ENCODE results near the gene PRKAG2.

PRKAG2 gene

DNA sequence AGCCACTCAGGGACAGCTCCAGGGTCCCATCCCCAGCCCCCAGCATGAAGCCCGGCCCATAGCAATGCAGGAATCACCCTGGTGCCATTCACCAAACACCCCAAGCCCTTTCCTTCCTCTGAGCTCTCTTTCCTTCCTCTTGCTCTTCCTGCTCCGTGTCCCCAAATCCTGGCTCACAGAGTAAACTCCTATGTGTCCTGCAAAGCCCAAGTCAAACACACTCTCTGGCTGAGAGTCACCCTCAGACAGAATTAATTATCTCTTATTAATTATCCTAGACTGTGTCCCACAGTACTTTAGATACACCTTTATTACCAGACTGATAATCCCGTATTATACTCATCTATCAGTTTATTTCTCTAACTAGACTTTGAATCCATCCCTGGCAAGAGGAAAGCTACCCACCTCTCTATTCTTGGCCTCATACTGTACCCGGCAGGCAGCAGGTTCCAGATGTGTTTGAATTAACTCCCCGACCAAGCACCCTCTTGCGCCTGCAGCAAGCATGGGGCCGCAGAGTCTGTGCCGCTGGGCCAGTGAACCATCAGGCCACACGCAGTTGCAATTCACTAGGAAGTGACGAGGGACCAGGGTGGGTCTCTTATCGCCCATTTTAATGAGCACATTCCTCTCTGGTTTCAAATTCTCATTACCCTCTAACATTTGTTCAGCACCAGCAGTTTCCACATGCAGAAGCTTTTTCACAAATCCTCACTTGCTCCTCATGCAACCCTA is 86.7 kb downstream of the PRKAG2 start:
- Histone ChIP-seq H3K4me3 (IDR thresholded peaks at IDR 0.05; ENCODE audit: insufficient read depth, low read depth, low read length) (no peak overlapping the region), H3K4me2 (no peak overlapping the region), H3K27ac (no peak overlapping the region), H3K4me1 (ENCODE audit: low read depth, poor library complexity, severe bottlenecking) (no peaks in the 10 kb centered on the region), H3K79me2 (ENCODE audit: insufficient read depth, low read depth) (no peaks in the 10 kb centered on the region), H2AFZ (ENCODE audit: low read depth) (no peak overlapping the region), H4K20me1 (ENCODE audit: insufficient read depth) (no peaks in the 10 kb centered on the region), H3K9ac (no peak overlapping the region), H3K36me3 (ENCODE audit: insufficient read depth) (no peaks in the 10 kb centered on the region), H3K27me3 (ENCODE audit: insufficient read depth, low read depth) (no peaks in the 10 kb centered on the region)
- TF ChIP-seq, protein P1, sequence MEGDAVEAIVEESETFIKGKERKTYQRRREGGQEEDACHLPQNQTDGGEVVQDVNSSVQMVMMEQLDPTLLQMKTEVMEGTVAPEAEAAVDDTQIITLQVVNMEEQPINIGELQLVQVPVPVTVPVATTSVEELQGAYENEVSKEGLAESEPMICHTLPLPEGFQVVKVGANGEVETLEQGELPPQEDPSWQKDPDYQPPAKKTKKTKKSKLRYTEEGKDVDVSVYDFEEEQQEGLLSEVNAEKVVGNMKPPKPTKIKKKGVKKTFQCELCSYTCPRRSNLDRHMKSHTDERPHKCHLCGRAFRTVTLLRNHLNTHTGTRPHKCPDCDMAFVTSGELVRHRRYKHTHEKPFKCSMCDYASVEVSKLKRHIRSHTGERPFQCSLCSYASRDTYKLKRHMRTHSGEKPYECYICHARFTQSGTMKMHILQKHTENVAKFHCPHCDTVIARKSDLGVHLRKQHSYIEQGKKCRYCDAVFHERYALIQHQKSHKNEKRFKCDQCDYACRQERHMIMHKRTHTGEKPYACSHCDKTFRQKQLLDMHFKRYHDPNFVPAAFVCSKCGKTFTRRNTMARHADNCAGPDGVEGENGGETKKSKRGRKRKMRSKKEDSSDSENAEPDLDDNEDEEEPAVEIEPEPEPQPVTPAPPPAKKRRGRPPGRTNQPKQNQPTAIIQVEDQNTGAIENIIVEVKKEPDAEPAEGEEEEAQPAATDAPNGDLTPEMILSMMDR (conservative IDR thresholded peaks at IDR 0.05; ENCODE audit: low read depth, low read length) = no peak

DNA sequence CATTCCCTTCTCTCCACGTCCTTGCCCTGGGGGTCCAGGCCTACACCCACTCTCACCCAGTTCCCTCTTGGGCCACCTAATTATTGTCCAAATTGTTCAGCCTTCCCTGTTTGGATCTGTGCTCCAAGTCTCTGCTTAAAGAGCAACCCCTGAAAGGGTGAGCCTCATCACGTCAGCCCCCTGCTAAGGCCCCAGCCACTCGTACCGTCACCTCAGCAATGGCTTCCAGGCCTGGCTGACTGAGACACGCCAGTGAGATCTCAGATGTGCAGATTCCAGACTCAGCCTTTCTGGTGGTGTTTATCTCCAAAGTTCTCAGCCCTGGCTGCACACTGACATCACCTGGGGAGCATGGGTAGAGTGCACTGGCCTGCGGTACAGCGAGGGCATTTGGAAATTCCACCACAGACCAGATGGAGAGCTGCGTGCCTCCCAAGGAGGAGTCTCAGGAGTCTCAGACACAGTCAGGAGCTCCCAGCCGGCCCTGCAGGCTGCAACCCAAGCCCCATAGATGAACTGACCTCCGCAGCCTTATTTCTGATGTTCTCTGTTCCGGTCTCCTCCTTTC is 87.5 kb downstream of the PRKAG2 start:
- Histone ChIP-seq H3K4me2 (no peak overlapping the region), H3K36me3 (ENCODE audit: insufficient read depth) (no peaks in the 10 kb centered on the region), H3K27ac (no peak overlapping the region), H4K20me1 (ENCODE audit: insufficient read depth) (no peaks in the 10 kb centered on the region), H3K79me2 (ENCODE audit: insufficient read depth, low read depth) (no peaks in the 10 kb centered on the region), H3K27me3 (ENCODE audit: insufficient read depth, low read depth) (no peaks in the 10 kb centered on the region), H2AFZ (ENCODE audit: low read depth) (no peak overlapping the region), H3K9ac (no peak overlapping the region), H3K4me1 (ENCODE audit: low read depth, poor library complexity, severe bottlenecking) (no peaks in the 10 kb centered on the region), H3K4me3 (IDR thresholded peaks at IDR 0.05; ENCODE audit: insufficient read depth, low read depth, low read length) (no peak overlapping the region)
- TF ChIP-seq, protein P1 (conservative IDR thresholded peaks at IDR 0.05; ENCODE audit: low read depth, low read length) = no peak

DNA sequence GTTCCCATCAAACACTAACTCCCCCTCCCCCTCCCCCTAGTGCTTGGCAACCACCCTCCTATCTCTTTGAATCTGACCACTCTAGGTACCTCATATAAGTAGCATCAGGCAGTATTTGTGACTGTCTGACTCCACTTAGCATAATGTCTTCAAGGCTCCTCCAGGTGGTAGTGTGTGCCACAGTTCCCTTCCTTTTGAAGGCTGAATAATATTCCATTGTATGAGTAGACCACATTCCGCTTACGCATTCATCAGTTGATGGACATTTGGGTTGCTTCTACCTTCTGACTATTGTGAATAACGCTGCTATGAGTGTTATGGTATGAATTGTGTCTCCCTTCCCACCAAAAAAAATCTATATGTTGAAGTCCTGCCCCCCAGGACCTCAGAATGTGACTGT is 89.6 kb downstream of the PRKAG2 start:
- no peak overlapping the region for H3K27ac ChIP-seq
- no peak overlapping the region for H2AFZ ChIP-seq (ENCODE audit: low read depth)
- H3K4me2 ChIP-seq = no peak overlapping the region
- H3K79me2 ChIP-seq (ENCODE audit: insufficient read depth, low read depth) = no peaks in the 10 kb centered on the region
- no peaks in the 10 kb centered on the region for H3K4me1 ChIP-seq (ENCODE audit: low read depth, poor library complexity, severe bottlenecking)
- no peaks in the 10 kb centered on the region for H4K20me1 ChIP-seq (ENCODE audit: insufficient read depth)
- no peak overlapping the region for H3K4me3 ChIP-seq (IDR thresholded peaks at IDR 0.05; ENCODE audit: insufficient read depth, low read depth, low read length)
- H3K36me3 ChIP-seq (ENCODE audit: insufficient read depth) = no peaks in the 10 kb centered on the region
- no peaks in the 10 kb centered on the region for H3K27me3 ChIP-seq (ENCODE audit: insufficient read depth, low read depth)
- no peak overlapping the region for H3K9ac ChIP-seq
- TF ChIP-seq, protein P1 (conservative IDR thresholded peaks at IDR 0.05; ENCODE audit: low read depth, low read length) = no peak

DNA sequence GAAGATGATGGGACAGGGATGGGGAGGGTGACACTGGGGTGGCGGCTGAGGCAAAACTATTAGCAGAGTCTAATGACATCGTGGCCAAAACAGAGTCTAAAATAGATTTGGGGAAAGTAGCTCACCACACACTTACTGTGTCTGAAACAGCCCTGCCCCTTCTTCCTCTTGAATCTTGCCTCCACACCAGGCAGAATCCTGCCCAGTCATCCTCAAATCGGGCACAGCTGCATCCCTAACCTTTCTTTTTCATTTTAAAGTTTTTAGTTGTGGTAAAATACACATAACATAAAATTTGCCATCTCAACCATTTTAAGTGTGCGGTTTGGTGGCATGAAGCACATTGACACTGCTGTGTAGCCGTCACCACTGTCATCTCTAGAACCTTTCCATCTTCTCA is 90.0 kb downstream of the PRKAG2 start:
- Histone ChIP-seq H3K4me1 (ENCODE audit: low read depth, poor library complexity, severe bottlenecking) (no peaks in the 10 kb centered on the region), H3K27me3 (ENCODE audit: insufficient read depth, low read depth) (no peaks in the 10 kb centered on the region), H3K4me2 (no peak overlapping the region), H3K36me3 (ENCODE audit: insufficient read depth) (no peaks in the 10 kb centered on the region), H3K79me2 (ENCODE audit: insufficient read depth, low read depth) (no peaks in the 10 kb centered on the region), H3K4me3 (IDR thresholded peaks at IDR 0.05; ENCODE audit: insufficient read depth, low read depth, low read length) (no peak overlapping the region), H3K9ac (no peak overlapping the region), H2AFZ (ENCODE audit: low read depth) (no peak overlapping the region), H4K20me1 (ENCODE audit: insufficient read depth) (no peaks in the 10 kb centered on the region), H3K27ac (no peak overlapping the region)
- TF ChIP-seq, protein P1 (conservative IDR thresholded peaks at IDR 0.05; ENCODE audit: low read depth, low read length) = no peak
